ENCODE results near the gene ATG12.
"Not testable (repeated sequence)": the region's sequence is repeated elsewhere in the genome, so short reads cannot be mapped to it uniquely, and the experiment has no call there.

ATG12 gene

DNA sequence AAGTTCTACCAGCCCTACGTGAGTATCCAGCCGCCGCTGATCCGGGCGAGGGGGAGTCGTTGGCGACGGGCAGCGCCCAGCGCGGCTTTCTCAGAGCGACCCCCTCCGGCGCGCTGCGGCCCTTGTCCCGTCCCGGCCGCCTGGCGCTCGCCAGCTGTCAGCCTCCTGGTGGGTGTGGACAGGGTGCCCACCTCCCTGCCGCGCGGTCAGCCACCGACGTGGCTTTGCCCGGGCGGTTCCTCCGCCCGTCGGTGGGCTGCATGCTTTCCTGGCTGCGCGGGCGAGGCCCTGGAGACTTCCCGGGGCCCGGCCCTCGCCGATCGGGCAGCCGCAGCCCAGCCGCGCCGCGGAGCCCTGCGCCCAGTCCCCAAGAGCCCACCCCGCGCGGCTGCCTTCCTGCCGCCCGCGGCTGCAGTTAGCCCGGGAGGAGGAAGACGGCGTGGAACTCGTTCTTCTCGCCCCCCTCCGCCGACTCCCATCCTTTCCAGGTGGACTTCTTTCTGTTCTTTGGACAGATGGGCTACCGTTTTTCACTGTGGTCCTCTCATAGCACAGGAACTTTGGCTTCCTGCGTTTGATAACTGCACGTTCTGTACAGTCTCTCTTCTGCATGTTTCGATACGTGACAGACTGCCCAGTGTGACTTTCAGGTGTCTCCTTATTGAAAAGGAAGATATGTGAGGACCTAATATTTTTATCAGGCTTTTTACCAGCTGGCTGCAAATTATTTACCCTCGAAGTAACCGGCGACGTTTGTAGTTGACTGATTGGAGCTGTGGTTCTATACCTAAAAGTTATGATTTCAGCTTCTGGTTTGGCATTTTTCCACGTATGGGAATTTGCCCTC is 947 bp upstream of the ATG12 start:
- DNase-seq: no peak

DNA sequence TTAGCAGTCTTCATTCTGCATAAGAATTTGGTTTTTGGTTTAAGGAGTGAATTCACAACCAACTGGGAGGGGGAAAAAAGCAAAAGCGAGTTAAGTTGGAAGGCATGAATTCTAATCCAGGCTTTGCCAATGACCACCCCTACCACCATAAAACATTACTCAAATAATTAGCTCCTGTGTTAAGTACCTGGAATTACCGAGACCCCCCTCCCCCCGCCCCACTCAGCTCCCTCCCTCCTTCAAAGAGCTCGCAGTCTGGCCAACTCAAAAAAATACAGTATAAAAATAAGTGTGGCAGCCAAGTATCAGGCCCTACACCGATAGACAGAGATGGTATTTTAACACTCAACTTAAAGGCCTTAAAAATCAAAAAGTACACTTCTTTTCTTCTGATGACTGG is 492 bp downstream of the ATG12 start:
- DNase-seq: no peak

DNA sequence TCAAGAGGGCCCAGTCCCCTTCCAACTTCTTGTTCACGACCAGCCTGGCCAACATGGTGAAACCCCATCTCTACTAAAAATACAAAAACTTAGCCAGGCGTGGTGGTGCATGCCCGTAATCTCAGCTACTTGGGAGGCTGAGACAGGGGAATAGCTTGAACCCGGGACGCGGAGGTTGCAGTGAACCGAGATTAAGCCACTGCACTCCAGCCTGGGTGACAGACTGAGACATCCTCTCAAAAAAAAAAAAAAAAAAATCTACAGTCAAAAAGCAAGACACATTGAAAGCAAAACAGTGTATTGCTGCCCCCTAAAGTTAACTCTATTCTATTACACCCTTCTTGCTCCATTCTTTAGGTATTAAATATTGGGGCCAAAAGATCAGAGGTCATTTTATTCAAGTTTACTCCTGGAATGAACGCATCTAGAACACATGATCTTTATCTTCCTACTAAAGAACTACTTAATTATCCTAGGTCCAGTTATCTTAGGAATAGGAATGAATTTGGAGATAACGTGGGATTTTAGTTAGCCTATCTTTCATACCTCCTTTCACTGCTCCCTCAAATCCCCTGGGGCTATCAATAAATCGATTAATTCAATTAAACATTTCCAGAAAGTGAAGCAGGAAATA is 2.4 kb downstream of the ATG12 start:
- DNase-seq: no peak

DNA sequence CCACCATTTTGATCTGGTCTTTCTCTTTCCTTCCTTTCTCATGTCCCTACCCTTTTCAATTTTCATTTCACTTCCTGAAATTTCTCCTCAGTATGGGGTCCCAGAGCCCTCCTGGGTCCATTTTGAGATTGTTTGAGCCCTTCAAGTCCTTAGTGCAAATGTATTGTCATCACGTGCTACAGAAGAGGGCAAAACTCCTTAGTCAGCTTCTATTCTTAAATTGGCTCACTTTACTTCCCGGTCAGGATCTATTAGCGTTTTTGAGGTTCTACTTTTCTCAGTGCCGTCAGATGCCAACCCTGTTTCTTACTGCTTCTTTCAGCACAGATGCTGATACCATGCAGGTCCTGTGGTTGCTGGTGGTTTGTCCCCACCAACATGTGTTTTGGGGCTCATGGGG is 5.9 kb downstream of the ATG12 start:
- no peak for DNase-seq

DNA sequence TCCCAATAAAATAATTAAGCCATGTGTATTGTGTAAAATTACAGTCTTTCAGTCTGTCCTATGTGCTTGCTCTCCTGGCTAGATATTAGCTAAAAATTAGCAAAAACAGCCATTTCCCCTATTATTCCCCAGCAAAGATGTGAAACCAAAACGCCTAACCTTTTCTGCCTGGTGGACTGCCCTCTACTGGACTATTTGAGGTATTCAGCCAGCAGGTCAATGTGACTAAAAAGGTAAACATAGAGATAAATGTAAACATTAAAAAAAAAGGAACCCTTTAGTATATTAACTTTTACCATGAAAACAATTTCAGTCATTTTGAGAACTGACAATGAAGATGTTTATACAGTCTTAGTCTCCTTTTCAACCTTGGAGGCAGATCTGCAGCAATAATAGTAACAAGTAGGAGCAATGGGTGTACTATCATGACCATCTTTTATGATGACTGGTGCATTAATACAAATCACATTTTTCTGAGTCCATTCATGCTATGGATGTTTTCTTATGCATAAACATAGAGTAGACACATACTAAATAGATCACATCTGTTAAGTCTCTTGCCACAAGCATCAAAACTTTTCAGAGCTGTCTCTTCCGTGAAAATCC is 10.1 kb downstream of the ATG12 start:
- peak; percentile 69 for DNase-seq

DNA sequence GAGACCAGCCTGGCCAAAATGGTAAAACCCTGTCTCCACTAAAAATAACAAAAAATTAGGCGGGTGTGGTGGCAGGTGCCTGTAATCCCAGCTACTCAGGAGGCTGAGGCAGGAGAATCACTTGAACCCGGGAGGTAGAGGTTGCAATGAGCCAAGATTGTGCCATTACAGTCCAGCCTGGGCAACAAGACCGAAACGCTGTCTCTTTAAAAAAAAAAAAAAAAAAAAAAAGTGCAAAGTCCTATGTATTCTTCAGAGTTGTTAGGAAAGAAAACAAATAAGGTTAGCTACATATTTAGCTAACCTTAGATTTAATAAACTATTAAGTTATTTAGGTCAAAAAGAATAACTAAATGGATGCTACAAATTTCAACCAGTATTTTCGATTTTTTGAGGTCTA is 11.5 kb downstream of the ATG12 start:
- DNase-seq: no peak

DNA sequence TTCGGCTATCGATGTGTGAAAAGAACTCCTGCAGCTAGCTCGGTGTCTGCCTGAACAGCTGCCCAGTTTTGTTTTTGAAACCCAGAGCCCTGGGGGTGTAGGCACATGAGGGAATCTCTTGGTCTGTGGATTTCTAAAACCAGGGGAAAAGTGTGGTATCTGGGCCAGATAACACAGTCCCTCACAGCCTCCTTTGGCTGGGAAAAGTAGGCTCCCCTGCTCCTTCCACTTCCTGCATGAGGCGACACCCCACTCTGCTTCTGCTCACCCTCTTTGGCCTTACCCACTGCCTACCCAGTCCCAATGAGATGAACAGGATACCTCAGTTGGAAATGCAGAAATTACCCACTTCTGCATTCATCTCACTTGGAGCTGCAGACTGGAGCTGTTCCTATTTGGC is 15.4 kb downstream of the ATG12 start:
- DNase-seq: no peak

DNA sequence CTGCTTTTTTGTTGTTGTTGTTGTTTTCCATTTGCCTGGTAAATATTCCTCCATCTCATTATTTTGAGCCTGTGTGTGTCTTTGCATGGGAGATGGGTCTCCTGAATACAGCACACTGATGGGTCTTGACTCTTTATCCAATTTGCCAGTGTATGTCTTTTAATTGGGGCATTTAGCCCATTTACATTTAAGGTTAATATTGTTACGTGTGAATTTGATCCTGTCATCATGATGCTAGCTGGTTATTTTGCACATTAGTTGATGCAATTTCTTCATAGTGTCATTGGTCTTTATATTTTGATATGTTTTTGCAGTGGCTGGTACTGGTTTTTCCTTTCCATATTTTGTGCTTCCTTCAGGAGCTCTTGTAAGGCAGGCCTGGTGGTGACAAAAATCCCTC is 16.4 kb downstream of the ATG12 start:
- not testable (repeated sequence) for DNase-seq

DNA sequence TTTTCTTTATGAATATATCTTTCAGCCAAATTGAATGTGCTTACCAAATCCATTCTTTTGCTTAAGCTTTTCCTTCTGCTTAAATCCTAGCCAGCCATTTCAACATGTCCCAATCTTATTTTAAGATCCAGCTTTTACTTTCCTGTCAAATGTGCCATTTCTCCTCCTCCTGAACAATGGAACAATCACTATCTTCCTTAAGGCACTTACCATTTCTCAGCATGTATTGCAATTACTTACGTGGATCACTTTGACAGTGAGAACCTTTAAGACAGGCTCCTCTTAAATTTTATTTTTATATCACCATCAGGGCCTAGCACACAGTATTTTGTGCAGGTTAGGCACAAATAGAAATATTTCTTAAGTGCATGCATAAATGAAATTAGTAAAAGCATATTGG is 20.5 kb downstream of the ATG12 start:
- DNase-seq: no peak

DNA sequence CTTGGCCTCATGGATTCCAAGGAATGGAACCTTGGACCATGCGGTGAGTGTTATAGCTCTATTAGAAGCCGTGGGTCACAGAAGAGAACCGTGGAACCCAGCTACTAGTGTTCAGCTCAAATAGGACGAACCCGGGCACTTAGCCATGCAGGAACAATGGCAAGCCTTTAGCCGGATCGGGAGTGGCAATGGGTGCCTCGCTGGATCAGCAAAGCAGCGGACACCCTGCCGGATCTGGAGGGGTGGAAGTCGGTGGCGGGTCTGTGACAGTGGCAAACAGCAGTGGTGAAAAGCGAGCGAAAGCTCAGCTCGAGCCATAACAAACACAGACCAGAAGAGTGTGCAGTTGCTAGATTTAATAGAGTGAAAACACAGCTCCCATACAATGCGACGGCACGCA is 22.5 kb downstream of the ATG12 start:
- no peak for DNase-seq

DNA sequence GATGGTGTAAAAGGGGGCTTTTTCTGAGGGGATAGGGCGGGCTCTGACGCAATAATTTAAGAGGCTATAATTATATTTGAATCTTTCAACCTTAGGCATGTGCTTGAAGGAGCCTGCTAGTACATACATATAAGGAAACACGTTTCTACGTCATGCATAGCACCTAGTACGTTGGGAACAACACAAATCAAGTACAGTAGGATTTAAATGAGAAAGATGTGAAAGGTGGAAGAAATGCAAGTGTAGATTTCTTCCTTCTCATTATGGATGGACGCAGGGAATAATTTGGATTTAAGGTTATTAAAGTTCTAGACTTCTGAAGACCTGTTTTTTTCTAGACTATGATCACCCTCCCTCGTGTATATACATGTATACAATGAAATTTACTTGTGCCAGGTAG is 24.0 kb downstream of the ATG12 start:
- no peak for DNase-seq

DNA sequence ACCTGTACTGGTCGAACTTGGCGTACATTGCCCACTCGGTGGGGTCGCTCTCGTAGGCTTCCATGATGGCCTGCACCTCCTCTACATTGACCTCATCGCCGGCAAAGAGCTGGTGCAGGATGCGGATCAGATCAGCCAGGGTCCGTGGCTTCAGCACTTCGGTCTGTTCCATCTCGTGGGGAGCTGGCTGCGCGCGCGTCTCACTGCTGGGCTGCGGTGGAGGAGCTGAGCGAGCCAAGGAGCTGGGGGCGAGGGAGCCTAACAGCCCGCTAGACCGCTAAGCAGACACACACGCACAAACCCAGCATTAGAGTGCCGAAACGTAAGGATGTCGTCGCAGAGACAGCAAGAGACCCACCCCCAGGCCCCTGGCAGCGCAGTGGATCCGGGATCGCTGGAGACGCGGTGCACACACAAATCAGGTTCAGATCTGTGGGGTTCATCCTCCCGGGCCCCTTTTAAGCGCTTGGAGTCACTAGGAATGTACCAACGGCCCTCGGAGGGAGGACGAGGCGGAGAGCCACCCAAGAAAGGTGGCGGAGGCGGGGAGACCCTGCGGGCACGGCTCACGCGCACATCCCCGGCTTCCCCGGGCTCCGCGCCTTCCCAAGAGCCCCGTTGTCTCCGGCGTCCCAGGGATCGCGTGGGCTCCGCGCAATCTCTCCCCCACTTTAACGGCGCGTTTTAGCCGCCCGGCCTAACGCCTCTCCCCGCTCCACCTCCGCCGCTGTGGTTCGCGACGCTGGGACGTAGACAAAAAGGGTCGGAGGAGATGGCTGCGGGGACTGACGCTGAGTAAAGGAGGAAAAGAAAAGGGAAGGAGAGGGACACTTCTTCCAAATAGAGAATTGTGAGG is 24.9 kb downstream of the ATG12 start, which contains the start of gene CDO1:
Gene CDO1 (minus strand): TSS at position 434 of the 856 bp plus-strand sequence. CDS start 262 bp downstream, at position 172.
- peak; percentile 67 for DNase-seq

DNA sequence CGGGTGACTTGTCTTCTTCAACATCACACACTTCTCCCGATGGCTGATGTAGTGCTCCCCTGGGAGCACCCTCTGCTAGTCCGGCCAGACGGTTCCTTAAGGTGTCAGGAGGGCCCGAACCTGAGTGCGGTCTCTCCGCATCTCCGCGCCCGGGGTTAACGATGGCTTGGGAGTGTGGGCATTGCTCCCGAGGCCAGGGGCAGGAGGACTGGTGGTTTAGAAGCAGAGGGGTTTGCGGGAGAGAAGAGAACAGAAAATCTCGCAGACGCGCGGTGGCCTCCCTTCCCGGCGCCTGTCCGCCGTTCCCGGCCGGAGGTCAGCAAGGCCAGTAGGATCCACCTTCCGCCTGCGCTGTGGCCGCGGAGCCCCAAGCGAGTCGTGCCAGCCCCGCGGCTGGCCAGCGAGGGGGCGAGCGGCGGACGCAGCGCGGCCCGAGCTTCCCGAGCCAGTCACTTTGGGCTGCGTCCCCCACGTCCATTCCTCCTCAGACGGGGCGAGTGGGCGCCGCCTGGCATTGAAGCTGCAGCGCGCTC is 25.6 kb downstream of the ATG12 start:
- DNase-seq: no peak

DNA sequence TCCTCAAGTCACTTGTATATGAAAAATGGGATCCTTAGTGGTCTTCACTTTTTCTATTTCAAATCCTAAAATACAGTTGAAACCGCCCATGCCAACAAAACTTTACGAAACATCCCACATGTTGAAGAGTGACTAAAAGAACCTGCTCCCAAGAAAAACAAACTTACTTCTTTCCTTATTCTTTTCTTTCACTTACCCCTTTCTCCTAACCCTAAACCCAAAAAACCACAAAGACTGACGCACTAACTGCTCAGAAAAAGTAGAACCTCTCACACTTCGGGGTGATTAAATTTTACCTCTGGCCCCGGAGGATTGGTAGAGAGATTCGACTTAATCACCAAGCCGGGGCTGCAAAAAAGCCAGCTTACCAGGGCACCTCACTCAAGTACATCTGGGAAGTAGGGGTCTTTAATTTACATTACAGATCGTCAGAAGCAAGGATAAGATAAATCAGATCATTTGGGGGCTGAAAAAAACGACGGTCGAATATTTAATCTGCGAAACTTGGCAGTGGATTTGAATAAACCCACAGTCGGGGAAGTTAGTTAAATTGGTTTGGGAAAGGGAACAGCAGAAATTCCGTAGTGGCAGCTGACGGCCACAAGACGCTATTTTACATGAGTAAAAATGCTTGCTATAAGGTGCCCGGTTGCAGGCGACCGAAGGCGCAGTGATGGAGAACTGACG is 26.2 kb downstream of the ATG12 start:
- no peak for DNase-seq

DNA sequence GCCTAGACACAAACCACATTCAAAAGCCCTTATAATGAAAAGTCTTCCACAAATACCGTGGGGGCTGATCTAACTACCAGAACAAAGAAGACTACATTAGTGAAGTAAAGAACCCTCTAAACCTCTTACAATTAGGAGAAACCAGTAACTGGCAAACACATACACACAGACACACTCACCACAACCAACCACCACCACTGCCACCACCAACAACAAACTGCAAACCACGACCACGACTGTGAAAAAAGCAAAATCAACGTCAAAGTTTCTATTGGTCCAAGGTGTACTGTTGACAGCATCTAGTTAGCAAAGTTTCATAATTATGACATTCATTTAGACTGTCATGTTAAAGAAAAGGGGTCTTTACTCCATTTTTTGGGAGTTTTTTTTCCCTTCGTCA is 27.6 kb downstream of the ATG12 start:
- DNase-seq: no peak

DNA sequence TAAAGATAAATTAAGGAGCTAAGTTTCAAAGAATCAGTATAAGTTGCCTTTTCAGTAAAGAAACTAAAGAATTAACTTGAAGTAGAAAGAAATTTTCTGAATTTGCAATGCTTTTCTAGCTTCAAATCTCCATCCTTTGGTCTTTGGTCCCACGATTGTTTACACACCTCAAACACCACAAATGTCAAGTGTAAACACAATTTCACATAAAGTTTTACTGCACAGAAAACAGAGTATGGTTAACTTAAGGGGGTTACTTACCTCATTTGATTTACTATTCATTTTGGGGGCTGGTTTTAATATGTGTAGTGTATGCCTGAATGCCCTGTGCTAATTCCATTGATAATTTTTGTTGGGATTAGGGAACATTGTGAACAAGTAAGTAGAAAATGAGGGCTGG is 29.0 kb downstream of the ATG12 start:
- no peak for DNase-seq

DNA sequence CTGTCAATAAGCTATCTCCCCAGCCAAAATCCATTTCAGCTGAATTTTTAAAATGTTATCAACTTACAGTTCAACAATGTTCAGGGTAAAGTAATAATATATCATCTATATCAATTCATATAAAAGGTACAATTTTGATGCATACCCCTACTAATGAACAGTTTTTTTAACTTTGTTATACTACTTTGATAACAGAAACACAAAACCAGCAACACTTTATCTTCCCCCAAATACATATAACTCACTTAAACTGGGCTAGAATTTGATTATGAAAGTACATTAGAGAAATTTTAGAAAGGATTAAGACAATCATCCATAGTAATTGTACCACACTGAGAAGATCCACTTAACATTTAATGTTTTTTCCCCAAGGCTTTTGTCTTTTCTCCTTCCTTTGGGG is 30.0 kb downstream of the ATG12 start:
- DNase-seq: no peak

DNA sequence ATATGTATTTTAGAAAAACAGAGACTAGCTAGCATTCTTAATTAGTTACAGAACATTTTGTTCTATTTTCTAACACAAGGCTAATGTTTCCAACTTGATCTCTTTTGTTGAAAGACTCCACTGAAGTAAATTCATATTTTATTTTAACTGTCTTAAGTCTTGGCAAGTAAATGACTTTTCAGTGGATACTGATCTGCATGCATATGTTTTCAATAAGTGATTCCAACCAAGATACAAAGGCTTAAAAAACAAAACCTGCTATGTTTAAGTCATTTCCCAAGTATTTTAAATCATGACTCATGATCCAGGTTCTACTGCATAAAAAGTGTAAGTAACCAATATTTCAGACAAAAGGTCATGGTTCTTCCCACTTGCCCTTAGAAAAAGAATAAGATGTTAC is 30.6 kb downstream of the ATG12 start:
- no peak for DNase-seq

DNA sequence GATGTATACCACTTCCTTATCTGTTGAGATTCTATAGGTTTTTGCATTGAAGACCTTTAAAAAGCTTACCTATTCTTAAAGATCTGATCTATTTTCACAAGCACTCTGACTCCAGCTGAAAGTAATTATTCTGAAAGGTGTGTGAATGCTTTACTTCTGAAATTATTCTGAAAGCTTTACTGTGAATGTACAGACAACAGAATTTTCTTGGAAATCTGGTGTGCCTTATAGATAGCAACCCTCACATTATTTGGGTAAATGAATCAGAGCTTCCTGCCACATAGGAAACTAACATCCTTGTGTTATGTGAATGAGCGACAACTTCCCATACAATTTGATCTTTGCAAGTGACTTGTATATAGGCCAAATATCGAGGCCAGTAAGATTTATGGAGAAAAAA is 31.4 kb downstream of the ATG12 start:
- no peak for DNase-seq

DNA sequence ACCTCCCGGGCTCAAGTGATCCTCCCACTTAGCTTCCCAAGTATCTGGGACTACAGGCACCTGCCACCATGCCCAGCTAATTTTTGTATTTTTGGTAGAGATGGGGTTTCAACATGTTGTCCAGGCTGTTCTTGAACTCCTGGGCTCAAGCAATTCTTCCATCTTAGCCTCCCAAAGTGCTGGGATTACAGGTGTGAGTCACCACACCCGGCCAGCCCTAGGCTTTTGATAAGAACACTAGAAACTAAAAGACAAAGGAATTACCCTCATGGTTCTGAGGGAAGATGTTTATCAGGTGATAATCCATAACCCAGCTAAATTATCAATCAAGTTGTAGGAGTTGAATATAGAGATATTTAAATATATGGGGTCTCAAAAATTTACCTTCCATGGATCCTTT is 33.3 kb downstream of the ATG12 start:
- not testable (repeated sequence) for DNase-seq

DNA sequence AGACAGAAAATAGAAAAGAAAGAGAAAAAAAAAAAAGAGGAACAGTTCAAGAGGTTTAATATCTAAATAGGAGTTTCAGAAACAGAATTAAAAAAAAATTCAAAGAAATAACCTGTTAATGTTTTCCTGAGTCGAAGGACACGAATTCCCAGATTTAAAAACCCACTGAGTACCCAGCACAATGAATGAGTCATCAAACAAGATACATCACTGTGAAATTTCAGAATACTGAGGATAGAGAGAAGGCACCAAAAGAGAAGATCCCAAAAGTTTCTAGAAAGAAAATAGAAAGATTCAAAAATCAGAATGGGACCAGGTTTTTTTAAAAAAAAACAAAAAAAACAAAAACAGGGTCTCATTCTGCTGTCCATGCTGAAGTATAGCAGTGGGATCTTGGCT is 33.7 kb downstream of the ATG12 start:
- no peak for DNase-seq

DNA sequence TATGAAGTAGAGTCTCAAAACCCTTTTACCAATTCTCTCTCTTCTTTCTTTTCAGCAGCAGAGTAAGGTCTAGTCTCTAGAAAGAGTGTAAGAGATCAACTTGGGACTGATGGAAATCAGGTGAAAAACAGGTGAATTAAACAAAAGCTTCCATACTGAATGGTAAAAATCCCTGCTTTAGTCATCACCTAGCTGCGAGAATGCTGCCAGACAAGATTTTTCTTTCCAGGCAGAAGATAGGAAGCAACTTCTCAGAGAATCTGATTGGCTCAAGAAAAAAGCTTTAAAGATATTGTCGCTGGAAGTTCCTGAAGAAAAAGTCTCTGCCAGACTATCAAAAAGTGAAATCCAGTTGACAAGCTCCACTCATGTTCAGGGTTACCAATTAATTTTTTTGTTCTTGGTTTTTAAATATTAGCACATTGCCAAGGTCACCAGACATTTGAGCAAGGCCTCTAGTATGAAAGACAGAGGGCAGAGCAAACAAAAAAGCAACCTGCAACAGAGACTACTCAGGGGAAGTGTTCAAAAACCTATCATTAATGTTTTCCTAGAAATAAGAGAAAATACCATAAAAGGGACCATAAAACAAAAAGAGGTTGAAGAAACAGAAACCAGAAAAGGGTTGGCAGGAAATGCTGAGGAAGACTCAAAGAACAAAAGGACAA is 34.2 kb downstream of the ATG12 start:
- DNase-seq: no peak
